ENCODE data around the gene CFAP410. TPM values are rescaled to one million over a fixed set of nuclear protein-coding genes. Genes with fewer than 3 reads are reported as not detected.
A peak's percentile ranks its signal among the peaks of the same experiment; 100 is the strongest.

The CFAP410 gene
- total RNA-seq (2022) (10.1 and 13.3 TPM in 2 replicates), Bru-seq, nascent RNA (percentile 38 among the genes with signal in this experiment), BruChase-seq, experiment 1, labeled RNA remaining after a 6-hour chase (percentile 49 among the genes with signal in this experiment), BruChase-seq, experiment 2, labeled RNA remaining after a 2-hour chase (percentile 45 among the genes with signal in this experiment)
- long read RNA-seq, partial matches to known transcripts: 0 of 3 reads
- long read RNA-seq, other reads (novel, unspliced or antisense): 3 of 3 reads

DNA sequence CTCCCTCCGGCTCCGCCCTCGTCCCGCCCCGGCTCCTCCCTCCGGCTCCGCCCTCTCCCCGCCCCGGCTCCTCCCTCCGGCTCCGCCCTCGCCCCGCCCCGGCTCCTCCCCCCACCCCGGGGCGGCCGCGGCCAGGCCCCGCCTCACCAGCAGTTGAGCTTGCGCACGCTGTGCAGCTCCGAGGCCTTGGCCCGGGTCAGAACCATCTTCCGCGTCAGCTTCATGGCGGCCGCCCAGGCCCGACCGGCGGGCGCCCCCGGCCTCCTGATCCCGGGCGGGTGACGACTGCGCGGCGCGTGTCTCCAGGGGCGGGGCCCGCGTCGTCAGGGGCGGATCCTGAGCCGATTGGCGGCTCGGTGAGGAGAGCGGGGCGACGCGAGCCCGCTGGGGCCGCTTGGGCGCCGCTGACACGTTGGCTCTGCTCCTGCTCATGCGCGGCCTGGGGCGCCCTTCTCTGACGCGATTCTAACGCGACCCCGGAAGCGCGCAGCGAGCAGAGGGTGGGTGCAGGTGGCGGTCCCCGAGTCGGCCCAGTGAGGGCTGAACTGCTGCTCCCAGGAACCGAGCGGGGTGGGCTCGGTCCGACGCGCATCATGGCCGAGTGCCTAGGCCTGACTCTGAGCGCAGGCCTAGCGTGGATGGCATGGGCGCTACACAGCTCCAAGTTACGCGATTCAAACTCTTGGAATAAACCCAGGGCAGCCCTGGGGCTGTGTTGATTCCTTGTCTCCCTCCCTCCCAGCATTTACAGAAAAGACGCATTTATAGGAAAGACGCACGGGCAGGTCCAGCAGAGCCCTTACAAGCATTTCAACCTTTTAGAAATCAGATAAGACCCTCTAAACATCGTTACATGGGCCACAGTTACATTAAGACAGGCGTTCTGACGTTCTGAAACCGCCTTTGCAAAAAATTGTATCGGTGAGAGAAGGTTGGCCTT lies at the start of gene CFAP410:
Gene CFAP410 (minus strand): TSS at position 420 of the 940 bp plus-strand sequence. CDS start 196 bp downstream, at position 224.
- POLR2A ChIA-PET: interaction anchor here (0.6 to 2.5 kb wide), 18 partner anchors 10 to 870 kb away, joined by 3 to 10 read pairs (median 3); partner anchors contain the start of genes PFKL and TRPM2
- H3K27me3 Mint-ChIP-seq (ENCODE audit: insufficient read depth, unreplicated experiment): no peaks in the 10 kb centered on the region
- peak within 1 kb of the TSS; percentile 87 for H3K4me3 Mint-ChIP-seq (ENCODE audit: unreplicated experiment)
- TF ChIP-seq, protein P1, sequence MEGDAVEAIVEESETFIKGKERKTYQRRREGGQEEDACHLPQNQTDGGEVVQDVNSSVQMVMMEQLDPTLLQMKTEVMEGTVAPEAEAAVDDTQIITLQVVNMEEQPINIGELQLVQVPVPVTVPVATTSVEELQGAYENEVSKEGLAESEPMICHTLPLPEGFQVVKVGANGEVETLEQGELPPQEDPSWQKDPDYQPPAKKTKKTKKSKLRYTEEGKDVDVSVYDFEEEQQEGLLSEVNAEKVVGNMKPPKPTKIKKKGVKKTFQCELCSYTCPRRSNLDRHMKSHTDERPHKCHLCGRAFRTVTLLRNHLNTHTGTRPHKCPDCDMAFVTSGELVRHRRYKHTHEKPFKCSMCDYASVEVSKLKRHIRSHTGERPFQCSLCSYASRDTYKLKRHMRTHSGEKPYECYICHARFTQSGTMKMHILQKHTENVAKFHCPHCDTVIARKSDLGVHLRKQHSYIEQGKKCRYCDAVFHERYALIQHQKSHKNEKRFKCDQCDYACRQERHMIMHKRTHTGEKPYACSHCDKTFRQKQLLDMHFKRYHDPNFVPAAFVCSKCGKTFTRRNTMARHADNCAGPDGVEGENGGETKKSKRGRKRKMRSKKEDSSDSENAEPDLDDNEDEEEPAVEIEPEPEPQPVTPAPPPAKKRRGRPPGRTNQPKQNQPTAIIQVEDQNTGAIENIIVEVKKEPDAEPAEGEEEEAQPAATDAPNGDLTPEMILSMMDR (IDR thresholded peaks at IDR 0.05; ENCODE audit: unreplicated experiment): no peak
- intact Hi-C loops (cut with micrococcal nuclease): no loop called here
- H3K36me3 Mint-ChIP-seq (ENCODE audit: insufficient read depth, unreplicated experiment): peaks cover 5% of the 10 kb centered on the region
- peak; percentile 89 for DNase-seq (ENCODE audit: unreplicated experiment)
- H3K27ac Mint-ChIP-seq (ENCODE audit: low read depth, unreplicated experiment): peak within 1 kb of the TSS; percentile 95
- H3K9me3 Mint-ChIP-seq (ENCODE audit: unreplicated experiment): no peaks in the 10 kb centered on the region
- peaks cover 4% of the 10 kb centered on the region for H3K4me1 Mint-ChIP-seq (ENCODE audit: insufficient read depth, unreplicated experiment)
- CTCF ChIA-PET: interaction anchor here (0.7 to 1.8 kb wide), 3 partner anchors 13 to 381 kb away, joined by 3 to 5 read pairs (median 5); no protein-coding TSS in a partner anchor
- BruUV-seq (replicated peaks): TSS peak; percentile 82

DNA sequence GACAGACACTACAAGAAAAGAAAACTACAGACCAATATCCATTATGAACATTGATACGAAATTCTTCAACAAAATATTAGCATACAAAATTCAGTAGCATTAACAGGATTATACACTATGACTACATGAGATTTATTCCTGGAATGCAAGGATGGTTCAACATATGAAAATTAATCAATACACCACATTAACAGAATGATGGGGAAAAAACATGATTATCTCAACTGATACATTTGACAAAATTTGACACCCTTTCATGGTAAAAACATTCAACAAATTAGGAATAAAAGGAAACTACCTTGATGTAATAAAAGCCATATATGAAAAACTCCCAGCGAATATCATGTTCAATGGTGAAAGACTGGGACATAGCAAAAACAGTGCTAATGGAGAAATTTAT lies 45.8 kb upstream of the CFAP410 start:
- TF ChIP-seq, protein P1 (IDR thresholded peaks at IDR 0.05; ENCODE audit: unreplicated experiment): no peak
- H3K36me3 Mint-ChIP-seq (ENCODE audit: insufficient read depth, unreplicated experiment): no peaks in the 10 kb centered on the region
- H3K4me1 Mint-ChIP-seq (ENCODE audit: insufficient read depth, unreplicated experiment): no peaks in the 10 kb centered on the region
- CTCF ChIA-PET: interaction anchor here (0.6 kb wide), 1 partner anchor 127 kb away, joined by 3 read pairs; no protein-coding TSS in a partner anchor
- intact Hi-C loops (cut with micrococcal nuclease): no loop called here
- H3K27me3 Mint-ChIP-seq (ENCODE audit: insufficient read depth, unreplicated experiment): no peaks in the 10 kb centered on the region
- H3K9me3 Mint-ChIP-seq (ENCODE audit: unreplicated experiment): peaks cover 16% of the 10 kb centered on the region
- no peak overlapping the region for H3K4me3 Mint-ChIP-seq (ENCODE audit: unreplicated experiment)
- BruUV-seq (replicated peaks): no TSS peak
- POLR2A ChIA-PET: interaction anchor here (0.6 kb wide), 1 partner anchor 21 kb away, joined by 4 read pairs; no protein-coding TSS in a partner anchor
- H3K27ac Mint-ChIP-seq (ENCODE audit: low read depth, unreplicated experiment): no peak overlapping the region
- no peak for DNase-seq (ENCODE audit: unreplicated experiment)

DNA sequence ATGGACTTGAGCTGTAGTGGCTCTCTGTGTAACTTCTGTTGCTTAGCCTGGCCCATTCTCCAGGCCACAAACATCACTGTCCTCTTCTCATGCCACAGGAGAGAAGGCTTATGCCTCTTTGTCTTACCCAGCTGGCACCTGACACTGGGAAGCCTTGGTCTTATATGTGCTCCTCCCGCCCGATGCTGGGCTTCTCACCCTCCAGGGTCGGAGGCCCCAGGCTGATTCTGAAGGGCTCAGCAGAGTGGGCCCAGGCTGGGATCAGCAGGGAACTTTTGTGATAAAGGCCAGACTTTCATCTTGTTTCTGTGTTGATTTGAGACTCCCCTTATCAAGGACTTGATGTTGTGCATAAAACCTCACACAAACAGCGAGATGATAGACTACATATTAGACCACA lies 44.0 kb upstream of the CFAP410 start:
- Mint-ChIP-seq H3K4me1 (ENCODE audit: insufficient read depth, unreplicated experiment) (no peaks in the 10 kb centered on the region), H3K4me3 (ENCODE audit: unreplicated experiment) (no peak overlapping the region), H3K36me3 (ENCODE audit: insufficient read depth, unreplicated experiment) (peaks cover 6% of the 10 kb centered on the region), H3K27me3 (ENCODE audit: insufficient read depth, unreplicated experiment) (peaks cover under 1% of the 10 kb centered on the region), H3K9me3 (ENCODE audit: unreplicated experiment) (peaks cover 14% of the 10 kb centered on the region), H3K27ac (ENCODE audit: low read depth, unreplicated experiment) (no peak overlapping the region)
- TF ChIP-seq, protein P1 (IDR thresholded peaks at IDR 0.05; ENCODE audit: unreplicated experiment): no peak
- no peak for DNase-seq (ENCODE audit: unreplicated experiment)
- ChIA-PET POLR2A (no interaction called here), CTCF (interaction anchor here (0.6 kb wide), 1 partner anchor 23 kb away, joined by 4 read pairs; no protein-coding TSS in a partner anchor)
- no TSS peak for BruUV-seq (replicated peaks)
- intact Hi-C loops (cut with micrococcal nuclease): no loop called here

DNA sequence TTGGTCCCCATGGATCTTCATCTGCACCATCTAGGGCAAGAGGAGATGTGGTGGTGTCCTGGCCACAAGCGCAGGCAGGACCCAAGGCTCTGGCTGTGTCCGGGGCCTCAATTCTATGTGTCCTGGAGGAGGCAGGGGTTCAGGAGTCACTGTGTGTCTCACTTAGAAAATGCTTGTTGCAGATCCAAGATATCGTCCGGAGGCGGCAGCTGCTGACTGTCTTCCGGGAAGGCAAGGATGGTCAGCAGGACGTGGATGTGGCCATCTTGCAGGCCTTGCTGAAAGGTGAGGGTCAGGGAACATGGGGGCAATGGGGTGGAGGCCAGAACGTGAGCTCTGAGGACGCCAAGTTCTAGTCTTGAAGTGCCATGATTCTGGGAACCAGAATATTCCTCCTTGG lies 43.3 kb upstream of the CFAP410 start:
- Mint-ChIP-seq H3K4me1 (ENCODE audit: insufficient read depth, unreplicated experiment) (no peaks in the 10 kb centered on the region), H3K4me3 (ENCODE audit: unreplicated experiment) (no peak overlapping the region), H3K9me3 (ENCODE audit: unreplicated experiment) (peaks cover 10% of the 10 kb centered on the region), H3K36me3 (ENCODE audit: insufficient read depth, unreplicated experiment) (peaks cover 6% of the 10 kb centered on the region), H3K27me3 (ENCODE audit: insufficient read depth, unreplicated experiment) (peaks cover 7% of the 10 kb centered on the region), H3K27ac (ENCODE audit: low read depth, unreplicated experiment) (no peak overlapping the region)
- no TSS peak for BruUV-seq (replicated peaks)
- ChIA-PET POLR2A (no interaction called here), CTCF (interaction anchor here (0.6 kb wide), 1 partner anchor 22 kb away, joined by 4 read pairs; no protein-coding TSS in a partner anchor)
- intact Hi-C loops (cut with micrococcal nuclease): no loop called here
- DNase-seq (ENCODE audit: unreplicated experiment): no peak
- TF ChIP-seq, protein P1 (IDR thresholded peaks at IDR 0.05; ENCODE audit: unreplicated experiment): no peak

All from MCF 10A (cell line).